ENCODE data around the gene COL6A5. TPM values are rescaled to one million over a fixed set of nuclear protein-coding genes. Genes with fewer than 3 reads are reported as not detected.

Gene COL6A5
- total and polyA plus RNA-seq, 2 donors (not counting 3 experiments of a cell fraction or from before 2014, with no cell fraction given): not detected

DNA sequence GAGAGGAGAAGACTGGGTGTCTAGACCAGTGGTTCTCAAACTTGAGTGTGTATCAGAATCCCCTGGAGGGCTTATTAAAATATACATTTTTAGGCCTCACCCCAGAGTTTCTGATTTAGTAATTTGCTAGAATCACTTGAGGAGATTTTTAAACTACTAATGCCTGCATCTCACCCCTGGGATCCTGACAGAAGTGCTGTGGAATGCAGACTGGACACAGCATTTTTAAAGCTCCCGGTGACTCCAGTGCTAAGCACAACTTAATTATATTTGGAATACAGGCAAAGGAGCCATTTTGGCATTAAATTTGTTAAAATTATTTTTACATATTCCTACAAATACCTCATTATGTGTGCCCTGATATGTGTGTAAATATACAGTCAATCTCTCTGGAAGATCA is 144.8 kb downstream of the COL6A5 start:
- Histone ChIP-seq H3K36me3 (ENCODE audit: control insufficient read depth in 2 of 2, extremely low read depth in 1 of 2, insufficient read depth in 2 of 2, low read length in 2 of 2) (no peaks in the 10 kb centered on the region), H3K9me1 (replicated peaks; ENCODE audit: control insufficient read depth, extremely low read depth, insufficient read depth, low read length) (no peaks in the 10 kb centered on the region), H3K79me2 (ENCODE audit: control insufficient read depth, insufficient read depth, low read length) (no peaks in the 10 kb centered on the region), H3K4me2 (ENCODE audit: insufficient read depth, low read length) (no peak overlapping the region), H3K9ac (replicated peaks; ENCODE audit: extremely low read depth, insufficient read depth, low read length) (no peak overlapping the region), H2AFZ (ENCODE audit: low read depth, low read length) (no peak overlapping the region), H3K9me3 (replicated peaks; ENCODE audit: control insufficient read depth, insufficient read depth, low read length) (no peaks in the 10 kb centered on the region), H3K27ac (ENCODE audit: insufficient read depth, low read depth, low read length) (no peak overlapping the region), H4K20me1 (replicated peaks; ENCODE audit: control insufficient read depth, extremely low read depth, insufficient read depth, low read length) (no peaks in the 10 kb centered on the region), H3K27me3 (ENCODE audit: control insufficient read depth in 2 of 2, insufficient read depth in 2 of 2, low read length in 2 of 2) (no peaks in the 10 kb centered on the region), H3K4me1 (ENCODE audit: control insufficient read depth, extremely low read depth, insufficient read depth, low read length) (no peaks in the 10 kb centered on the region), H3K4me3 (replicated peaks in 1 of 3; ENCODE audit: insufficient read depth in 1 of 3, low read depth in 1 of 3, low read length in 3 of 3) (no peak overlapping the region)
- DNase-seq (ENCODE audit: low read depth, low spot score) (no peak), FAIRE-seq (no peak)
- dilution Hi-C loops (cut with MboI; ENCODE audit: extremely low pct_ligation_motif_present, low sequenced_read_pairs): no loop called here
- TF ChIP-seq POLR2AphosphoS5 (IDR thresholded peaks at IDR 0.05; ENCODE audit: insufficient read depth, low read depth, low read length): no peak
- TF ChIP-seq CTCF (IDR thresholded peaks at IDR 0.05; ENCODE audit: extremely low read depth in 1 of 2, insufficient read depth in 1 of 2, low read depth in 1 of 2, low read length in 2 of 2): no peak
- intact Hi-C loops (cut with micrococcal nuclease): no loop called here
- CTCF ChIA-PET: no interaction called here
- POLR2A ChIA-PET: no interaction called here
- BruUV-seq (replicated peaks): no TSS peak

- no peak overlapping the region for H3K9ac ChIP-seq (replicated peaks; ENCODE audit: extremely low read depth, insufficient read depth, low read length)
- no peak overlapping the region for H2AFZ ChIP-seq (ENCODE audit: low read depth, low read length)
- H3K9me3 ChIP-seq (replicated peaks; ENCODE audit: control insufficient read depth, insufficient read depth, low read length): no peaks in the 10 kb centered on the region
- H3K79me2 ChIP-seq (ENCODE audit: control insufficient read depth, insufficient read depth, low read length): no peaks in the 10 kb centered on the region
- FAIRE-seq (no peak), DNase-seq (ENCODE audit: low read depth, low spot score) (no peak)
- no TSS peak for BruUV-seq (replicated peaks)
- intact Hi-C loops (cut with micrococcal nuclease) (no loop called here), dilution Hi-C loops (cut with MboI; ENCODE audit: extremely low pct_ligation_motif_present, low sequenced_read_pairs) (no loop called here)
- no peaks in the 10 kb centered on the region for H3K4me1 ChIP-seq (ENCODE audit: control insufficient read depth, extremely low read depth, insufficient read depth, low read length)
- H3K4me3 ChIP-seq (replicated peaks in 1 of 3; ENCODE audit: insufficient read depth in 1 of 3, low read depth in 1 of 3, low read length in 3 of 3): no peak overlapping the region
- no peak overlapping the region for H3K4me2 ChIP-seq (ENCODE audit: insufficient read depth, low read length)
- ChIA-PET POLR2A (no interaction called here), CTCF (no interaction called here)
- H3K27me3 ChIP-seq (ENCODE audit: control insufficient read depth in 2 of 2, insufficient read depth in 2 of 2, low read length in 2 of 2): no peaks in the 10 kb centered on the region
- no peaks in the 10 kb centered on the region for H3K36me3 ChIP-seq (ENCODE audit: control insufficient read depth in 2 of 2, extremely low read depth in 1 of 2, insufficient read depth in 2 of 2, low read length in 2 of 2)
- H3K9me1 ChIP-seq (replicated peaks; ENCODE audit: control insufficient read depth, extremely low read depth, insufficient read depth, low read length): no peaks in the 10 kb centered on the region
- TF ChIP-seq EZH2 (IDR thresholded peaks at IDR 0.05; ENCODE audit: borderline replicate concordance, low read depth, low read length, severe bottlenecking) (no peak), GATA2 (IDR thresholded peaks at IDR 0.05; ENCODE audit: insufficient read depth, insufficient read length, low read depth, low read length) (no peak), POLR2AphosphoS5 (IDR thresholded peaks at IDR 0.05; ENCODE audit: insufficient read depth, low read depth, low read length) (no peak), MYC (IDR thresholded peaks at IDR 0.05; ENCODE audit: low read depth, low read length) (no peak), POLR2A (IDR thresholded peaks at IDR 0.05; ENCODE audit: low read depth, low read length) (no peak), JUN (IDR thresholded peaks at IDR 0.05; ENCODE audit: borderline replicate concordance, insufficient read depth, insufficient read length, low read depth) (no peak), CTCF (IDR thresholded peaks at IDR 0.05; ENCODE audit: extremely low read depth in 1 of 2, insufficient read depth in 1 of 2, low read depth in 1 of 2, low read length in 2 of 2) (no peak), FOS (IDR thresholded peaks at IDR 0.05; ENCODE audit: borderline replicate concordance, insufficient read depth, low read length) (no peak)
- TF ChIP-seq, protein P1, sequence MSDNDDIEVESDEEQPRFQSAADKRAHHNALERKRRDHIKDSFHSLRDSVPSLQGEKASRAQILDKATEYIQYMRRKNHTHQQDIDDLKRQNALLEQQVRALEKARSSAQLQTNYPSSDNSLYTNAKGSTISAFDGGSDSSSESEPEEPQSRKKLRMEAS (IDR thresholded peaks at IDR 0.05; ENCODE audit: insufficient read depth, insufficient read length): no peak
- H4K20me1 ChIP-seq (replicated peaks; ENCODE audit: control insufficient read depth, extremely low read depth, insufficient read depth, low read length): no peaks in the 10 kb centered on the region
- no peak overlapping the region for H3K27ac ChIP-seq (ENCODE audit: insufficient read depth, low read depth, low read length)
Observed at GRCh38 chr3:130491431-130491830, 146.0 kb downstream of the COL6A5 start.

Data from endothelial cell of umbilical vein (primary cell).